ENCODE results near the gene SMARCAL1. TPM values are rescaled to one million over a fixed set of nuclear protein-coding genes. Genes with fewer than 3 reads are reported as not detected.

SMARCAL1 gene
- total and polyA plus RNA-seq, 2 of the 13 experiments (the other 11 are each of a cell fraction or from before 2014, with no cell fraction given) = 12.7 to 21.3 TPM

GRCh38 chr2:216412022-216412999 lies at the start of gene SMARCAL1 (continued):
- TF ChIP-seq ZSCAN5A (CRISPR knock-in tag; IDR thresholded peaks at IDR 0.05; ENCODE audit: borderline replicate concordance) (peak; percentile 88; the same call in 1 of the 2 replicates), RCOR2 (CRISPR knock-in tag; IDR thresholded peaks at IDR 0.05) (no peak), ZMYM3 (CRISPR knock-in tag; IDR thresholded peaks at IDR 0.05) (peak; percentile 51), PBX2 (CRISPR knock-in tag; IDR thresholded peaks at IDR 0.05) (no peak), PLSCR1 (CRISPR knock-in tag; IDR thresholded peaks at IDR 0.05; ENCODE audit: borderline replicate concordance) (no peak), HNF4G (IDR thresholded peaks at IDR 0.05; ENCODE audit: borderline replicate concordance, low read depth, low read length) (no peak), HNF4G (CRISPR knock-in tag; IDR thresholded peaks at IDR 0.05; ENCODE audit: borderline replicate concordance, low read depth) (peak; percentile 54; the same call in 1 of the 2 replicates), E2F1 (CRISPR knock-in tag; IDR thresholded peaks at IDR 0.05) (peak; percentile 69), TRIM22 (IDR thresholded peaks at IDR 0.05) (no peak), NR3C1 (CRISPR knock-in tag; IDR thresholded peaks at IDR 0.05) (no peak), ZSCAN21 (CRISPR knock-in tag; IDR thresholded peaks at IDR 0.05; ENCODE audit: borderline replicate concordance) (0 out of 2 replicates have a peak, but pooled peaks have one; percentile 34), ATF1 (CRISPR knock-in tag; IDR thresholded peaks at IDR 0.05) (peak; percentile 90), DNMT1 (CRISPR knock-in tag; IDR thresholded peaks at IDR 0.05) (peak; percentile 94), GABPA (IDR thresholded peaks at IDR 0.05; ENCODE audit: low read depth, low read length) (peak; percentile 45), GABPA (CRISPR knock-in tag; IDR thresholded peaks at IDR 0.05; ENCODE audit: low read depth) (peak; percentile 88), ZNF335 (CRISPR knock-in tag; IDR thresholded peaks at IDR 0.05) (peak; percentile 80; the same call in 1 of the 2 replicates), HIC2 (CRISPR knock-in tag; IDR thresholded peaks at IDR 0.05; ENCODE audit: low read depth) (0 out of 2 replicates have a peak, but pooled peaks have one; percentile 56), MYPOP (CRISPR knock-in tag; IDR thresholded peaks at IDR 0.05) (peak; percentile 85; the same call in 1 of the 2 replicates), CHD4 (IDR thresholded peaks at IDR 0.05; ENCODE audit: borderline replicate concordance, low read length) (peak; percentile 67; the same call in 1 of the 2 replicates), ZNF777 (CRISPR knock-in tag; IDR thresholded peaks at IDR 0.05) (no peak)
